ENCODE data around the gene EYA3. TPM values are rescaled to one million over a fixed set of nuclear protein-coding genes. Genes with fewer than 3 reads are reported as not detected.

The EYA3 gene
- total and polyA plus RNA-seq, 2 of the 8 experiments (the other 6 are each of a cell fraction or from before 2014, with no cell fraction given): 15.0 to 33.9 TPM

DNA sequence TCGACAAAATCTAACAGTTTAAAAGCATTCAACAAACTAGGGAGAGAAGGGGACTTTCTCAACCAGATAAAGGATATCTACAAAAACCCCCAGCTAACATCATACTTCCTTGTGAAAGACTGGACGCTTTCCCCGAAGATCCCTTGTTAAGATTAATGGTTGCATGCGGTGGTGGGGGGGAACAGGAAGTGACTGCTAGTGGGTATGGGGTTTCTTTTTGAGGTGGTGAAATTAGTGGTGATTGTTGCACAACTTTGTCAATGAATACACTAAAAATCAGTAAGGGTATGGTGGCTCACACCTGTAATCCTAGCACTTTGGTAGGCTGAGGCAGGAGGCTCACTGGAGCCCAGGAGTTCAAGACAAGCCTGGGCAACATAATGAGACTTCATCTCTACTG lies 26.9 kb upstream of the EYA3 start (continued):
- no peak for TF ChIP-seq CHD7 (IDR thresholded peaks at IDR 0.05; ENCODE audit: insufficient replicate concordance, low read length)
- TF ChIP-seq EGR1 (IDR thresholded peaks at IDR 0.05; ENCODE audit: borderline replicate concordance, low read depth, low read length): no peak
- no peak for TF ChIP-seq SUZ12 (IDR thresholded peaks at IDR 0.05; ENCODE audit: low read length)

Measured in H1 (cell line).